CD4-positive, alpha-beta T cell (primary cell): ENCODE data around the gene CTIF. TPM values are rescaled to one million over a fixed set of nuclear protein-coding genes. Genes with fewer than 3 reads are reported as not detected.

ENCODE experiments used
- ATAC-seq: fragments of 200-7000 bp; cut with Tn5 transposase; one replicate; pipeline ENCODE4 v1.10.0; 2022; ENCODE audit warnings: mild to moderate bottlenecking; ENCODE audit not compliant: poor library complexity
- CTCF ChIA-PET: fragments of 350-600 bp; sonication (Branson Sonifier 250); formaldehyde crosslinking; loops from one replicate; lab custom pipeline; 2021; ENCODE audit warnings: antibody characterized with exemption, inconsistent platforms; lab: Charles Lee
- POLR2A ChIA-PET: fragments of 350-600 bp; sonication (Branson Sonifier 250); formaldehyde crosslinking; loops from one replicate; lab custom pipeline; 2021; ENCODE audit warnings: antibody characterized with exemption, inconsistent platforms; lab: Charles Lee
- DNase-seq, 14 experiments: peaks; one replicate each; pipeline ENCODE4 v3.0.0-alpha.2; 2013 to 2020; ENCODE audit warnings: mixed read lengths in 2 of 14
- H3K27ac ChIP-seq, 2 donors: one replicate each; pipeline versions ENCODE4 v1.5.1 to v1.7.0; 2013; ENCODE audit warnings: low read length in 2 of 2, low read depth in 1 of 2, mild to moderate bottlenecking in 1 of 2
- H3K27me3 ChIP-seq, 2 experiments: 1 replicate in 1 of 2; 2 replicates in 1 of 2; pipeline versions ENCODE4 v1.6.1 to v1.7.0; 2013; ENCODE audit warnings: low read length in 2 of 2, control low read depth in 1 of 2, mild to moderate bottlenecking in 1 of 2, moderate library complexity in 1 of 2; ENCODE audit not compliant: insufficient read depth in 2 of 2, control insufficient read depth in 1 of 2
- H3K36me3 ChIP-seq: one replicate; pipeline ENCODE4 v1.6.1; 2013; ENCODE audit warnings: low read length, control low read depth; ENCODE audit not compliant: insufficient read depth
- H3K4me1 ChIP-seq: one replicate; pipeline ENCODE4 v1.6.1; 2013; ENCODE audit warnings: low read length, control low read depth; ENCODE audit not compliant: insufficient read depth
- H3K4me3 ChIP-seq: one replicate; pipeline ENCODE4 v1.5.1; 2013; ENCODE audit warnings: mild to moderate bottlenecking, low read length, moderate library complexity
- H3K9me3 ChIP-seq, 2 experiments: 1 replicate in 1 of 2; 2 replicates in 1 of 2; pipeline versions ENCODE4 v1.6.1 to v1.7.0; 2013; ENCODE audit warnings: low read length in 2 of 2, mild to moderate bottlenecking in 2 of 2, control low read depth in 1 of 2, moderate library complexity in 1 of 2; ENCODE audit not compliant: control insufficient read depth in 1 of 2, insufficient read depth in 1 of 2
- H3K27ac Mint-ChIP-seq: one replicate; pipeline ENCODE4 v1.8.0; 2020; ENCODE audit warnings: mixed read lengths
- H3K27me3 Mint-ChIP-seq: one replicate; pipeline ENCODE4 v1.8.0; 2021; ENCODE audit warnings: mixed read lengths
- H3K36me3 Mint-ChIP-seq: one replicate; pipeline ENCODE4 v1.8.0; 2021; ENCODE audit warnings: low read depth, mixed read lengths
- H3K4me1 Mint-ChIP-seq: one replicate; pipeline ENCODE4 v1.8.0; 2021; ENCODE audit warnings: low read depth, mixed read lengths
- H3K4me3 Mint-ChIP-seq: one replicate; pipeline ENCODE4 v1.8.0; 2020; ENCODE audit warnings: mild to moderate bottlenecking, mixed read lengths
- H3K9me3 Mint-ChIP-seq: one replicate; pipeline ENCODE4 v1.8.0; 2020; ENCODE audit warnings: mixed read lengths
- intact Hi-C, 2 experiments: fragments of 100-400 bp; cut with DNase I in 1 of 2; cut with micrococcal nuclease in 1 of 2; formaldehyde crosslinking; loops; one replicate each; pipeline versions ENCODE4 v1.15.1 to v1.9.0; 2023 to 2025; cut with DNase I, micrococcal nuclease
- total RNA-seq, 174 experiments: library from RNA in 2 of 174; stranded (reverse) in 2 of 174; gene quantifications; one replicate each; pipeline ENCODE4 v1.2.3 and lab custom pipeline; 2021 to 2026
- TF ChIP-seq, protein P1 (sequence below): fragments of 200-600 bp; IDR thresholded peaks from one replicate; pipeline ENCODE4 v1.8.0; 2022; ENCODE audit warnings: antibody characterized with exemption, mild to moderate bottlenecking

The CTIF gene
- total RNA-seq, 2 experiments from 2014 or later, result 1.1 to 2.9 TPM

DNA sequence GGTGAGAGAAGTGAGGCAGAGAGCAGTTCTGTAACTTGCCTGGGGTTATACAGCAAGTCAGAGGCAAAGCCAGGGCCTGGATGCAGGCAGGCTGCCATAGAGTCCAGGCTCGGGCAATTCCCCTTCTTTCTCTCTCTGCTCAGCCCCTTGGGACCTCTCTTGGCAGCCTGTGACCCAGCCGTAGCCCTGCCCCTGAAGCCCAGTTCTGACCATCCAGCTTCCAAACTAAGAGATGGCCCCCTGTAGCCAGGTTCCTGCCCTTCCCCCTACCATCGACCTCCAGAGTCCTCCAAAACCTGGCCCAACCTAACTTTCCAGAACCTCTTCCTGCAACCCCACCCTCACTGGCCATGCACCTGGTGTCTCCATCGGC is 201.2 kb downstream of the CTIF start:
- DNase-seq (no peak), ATAC-seq (no peak)
- no peak overlapping the region for H3K27ac ChIP-seq
- Mint-ChIP-seq H3K36me3 (no peaks in the 10 kb centered on the region), H3K4me1 (no peaks in the 10 kb centered on the region), H3K4me3 (no peak overlapping the region), H3K27me3 (no peaks in the 10 kb centered on the region), H3K9me3 (no peaks in the 10 kb centered on the region), H3K27ac (no peak overlapping the region)
- no peaks in the 10 kb centered on the region for H3K27me3 ChIP-seq
- intact Hi-C loops, result no loop called here
- H3K4me3 ChIP-seq, result no peak overlapping the region
- ChIA-PET CTCF (no interaction called here), POLR2A (interaction anchor here (0.6 kb wide), 1 partner anchor 188 kb away, joined by 3 read pairs; no protein-coding TSS in a partner anchor)
- no peaks in the 10 kb centered on the region for H3K36me3 ChIP-seq
- H3K4me1 ChIP-seq, result peaks cover 3% of the 10 kb centered on the region
- TF ChIP-seq, protein P1, sequence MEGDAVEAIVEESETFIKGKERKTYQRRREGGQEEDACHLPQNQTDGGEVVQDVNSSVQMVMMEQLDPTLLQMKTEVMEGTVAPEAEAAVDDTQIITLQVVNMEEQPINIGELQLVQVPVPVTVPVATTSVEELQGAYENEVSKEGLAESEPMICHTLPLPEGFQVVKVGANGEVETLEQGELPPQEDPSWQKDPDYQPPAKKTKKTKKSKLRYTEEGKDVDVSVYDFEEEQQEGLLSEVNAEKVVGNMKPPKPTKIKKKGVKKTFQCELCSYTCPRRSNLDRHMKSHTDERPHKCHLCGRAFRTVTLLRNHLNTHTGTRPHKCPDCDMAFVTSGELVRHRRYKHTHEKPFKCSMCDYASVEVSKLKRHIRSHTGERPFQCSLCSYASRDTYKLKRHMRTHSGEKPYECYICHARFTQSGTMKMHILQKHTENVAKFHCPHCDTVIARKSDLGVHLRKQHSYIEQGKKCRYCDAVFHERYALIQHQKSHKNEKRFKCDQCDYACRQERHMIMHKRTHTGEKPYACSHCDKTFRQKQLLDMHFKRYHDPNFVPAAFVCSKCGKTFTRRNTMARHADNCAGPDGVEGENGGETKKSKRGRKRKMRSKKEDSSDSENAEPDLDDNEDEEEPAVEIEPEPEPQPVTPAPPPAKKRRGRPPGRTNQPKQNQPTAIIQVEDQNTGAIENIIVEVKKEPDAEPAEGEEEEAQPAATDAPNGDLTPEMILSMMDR, result no peak
- H3K9me3 ChIP-seq, result no peaks in the 10 kb centered on the region

DNA sequence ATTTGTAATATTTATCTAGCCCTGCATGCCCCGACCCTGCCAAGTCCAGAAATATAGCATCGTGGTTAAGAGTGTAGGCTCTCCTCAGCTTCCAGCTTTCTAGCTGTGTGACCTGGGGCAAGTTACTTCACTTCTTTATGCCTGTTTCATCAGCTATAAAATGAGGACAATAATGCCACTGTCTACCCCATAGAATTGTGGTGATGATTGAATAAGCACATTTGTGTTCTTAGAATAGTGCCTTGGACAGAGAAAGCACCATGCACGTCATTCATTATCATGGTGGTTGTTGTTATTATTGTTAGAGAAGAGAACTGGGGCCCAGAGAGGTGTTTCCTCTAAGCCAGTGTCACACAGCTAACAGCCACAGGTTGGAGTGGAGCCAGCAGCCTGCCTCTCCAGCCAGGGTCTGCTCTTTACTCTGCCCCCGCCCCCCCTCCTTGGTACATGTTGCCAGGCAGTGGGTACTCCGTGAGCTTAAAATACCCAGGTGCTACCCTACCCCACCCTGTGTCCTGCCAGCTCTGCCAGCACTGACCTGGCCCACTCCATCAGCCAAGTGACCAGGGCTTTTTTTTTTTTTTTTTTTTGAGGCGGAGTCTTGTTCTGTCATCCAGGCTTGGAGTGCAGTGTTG is 202.1 kb downstream of the CTIF start:
- POLR2A ChIA-PET, result no interaction called here

DNA sequence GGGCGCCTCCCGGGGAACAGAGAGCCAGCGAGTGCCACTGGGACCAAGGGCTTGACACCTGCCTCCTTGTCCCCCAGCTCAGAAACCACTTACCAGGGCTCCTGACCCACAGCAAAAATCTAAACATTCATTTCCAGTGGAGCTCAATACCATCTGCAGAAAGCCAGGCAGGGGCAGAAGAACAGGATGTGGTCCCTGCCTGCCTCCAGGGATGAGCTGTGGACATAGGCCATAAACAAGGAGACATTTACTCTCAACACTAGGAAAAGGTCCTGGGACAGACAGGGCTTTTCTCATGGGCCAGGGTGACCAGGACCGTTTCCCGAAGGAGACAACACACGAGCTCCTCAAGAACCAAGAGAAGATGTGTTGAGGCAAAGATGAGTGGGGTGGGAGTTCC is 203.0 kb downstream of the CTIF start:
- Histone ChIP-seq H3K27ac (no peak overlapping the region), H3K4me1 (no peaks in the 10 kb centered on the region), H3K9me3 (no peaks in the 10 kb centered on the region), H3K36me3 (no peaks in the 10 kb centered on the region), H3K27me3 (no peaks in the 10 kb centered on the region), H3K4me3 (no peak overlapping the region)
- Mint-ChIP-seq H3K27me3 (no peaks in the 10 kb centered on the region), H3K9me3 (no peaks in the 10 kb centered on the region), H3K4me3 (no peak overlapping the region), H3K27ac (no peak overlapping the region), H3K4me1 (no peaks in the 10 kb centered on the region), H3K36me3 (no peaks in the 10 kb centered on the region)
- intact Hi-C loops, result no loop called here
- TF ChIP-seq, protein P1, result no peak
- POLR2A ChIA-PET, result no interaction called here
- ATAC-seq (no peak), DNase-seq (no peak)
- CTCF ChIA-PET, result no interaction called here

More for the DNA sequence above, 202.1 kb downstream of the CTIF start:
- H3K9me3 Mint-ChIP-seq, result no peaks in the 10 kb centered on the region
- Histone ChIP-seq H3K27ac (no peak overlapping the region), H3K9me3 (no peaks in the 10 kb centered on the region), H3K4me3 (no peak overlapping the region), H3K27me3 (no peaks in the 10 kb centered on the region), H3K4me1 (no peaks in the 10 kb centered on the region), H3K36me3 (no peaks in the 10 kb centered on the region)
- CTCF ChIA-PET, result no interaction called here
- intact Hi-C loops, result no loop called here
- ATAC-seq (no peak), DNase-seq (no peak)
- no peak overlapping the region for H3K4me3 Mint-ChIP-seq
- H3K4me1 Mint-ChIP-seq, result no peaks in the 10 kb centered on the region
- H3K27ac Mint-ChIP-seq, result no peak overlapping the region
- no peaks in the 10 kb centered on the region for H3K27me3 Mint-ChIP-seq
- TF ChIP-seq, protein P1, result no peak
- H3K36me3 Mint-ChIP-seq, result no peaks in the 10 kb centered on the region
